ENCODE results near the gene RUNX1.
"Not testable (repeated sequence)": the region's sequence is repeated elsewhere in the genome, so short reads cannot be mapped to it uniquely, and the experiment has no call there.

The RUNX1 gene

GRCh38 chr21:34952701-34953100 lies 96.4 kb downstream of the RUNX1 start:
- H3K4me1 ChIP-seq (ENCODE audit: control insufficient read depth, low read depth, low read length): no peaks in the 10 kb centered on the region
- H3K56ac ChIP-seq (ENCODE audit: low read length): no peak overlapping the region
- H3K23ac ChIP-seq (ENCODE audit: low read length): no peak overlapping the region
- WGBS (ENCODE audit: extremely low coverage, insufficient coverage, low lambda C conversion rate): no CpG with 5 or more reads among the region's 1 CpG
- H3K9ac ChIP-seq (ENCODE audit: low read length): no peak overlapping the region
- H3K27ac ChIP-seq (ENCODE audit: low read depth, low read length): no peak overlapping the region
- H3K4ac ChIP-seq (ENCODE audit: low read depth, low read length): no peak overlapping the region
- no peak for DNase-seq
- no peak overlapping the region for H4K8ac ChIP-seq (ENCODE audit: low read depth, low read length)
- H2BK15ac ChIP-seq (replicated peaks; ENCODE audit: low read depth): no peak overlapping the region
- no peak overlapping the region for H4K5ac ChIP-seq (ENCODE audit: low read length)
- H2BK5ac ChIP-seq (ENCODE audit: low read length): no peak overlapping the region
- H3K36me3 ChIP-seq (ENCODE audit: control insufficient read depth, insufficient read depth, low read length): no peaks in the 10 kb centered on the region
- H3K4me3 ChIP-seq (ENCODE audit: low read length): no peak overlapping the region
- H3K4me2 ChIP-seq (ENCODE audit: low read length): no peak overlapping the region
- no peak overlapping the region for H2BK120ac ChIP-seq (ENCODE audit: low read depth, low read length)
- H3K79me1 ChIP-seq (ENCODE audit: low read length): no peaks in the 10 kb centered on the region
- no peaks in the 10 kb centered on the region for H3K79me2 ChIP-seq (ENCODE audit: control insufficient read depth, insufficient read depth, low read length)
- no peak overlapping the region for H3K18ac ChIP-seq (ENCODE audit: low read length)
- H2AK5ac ChIP-seq (ENCODE audit: low read length): no peak overlapping the region
- no peaks in the 10 kb centered on the region for H3K27me3 ChIP-seq (ENCODE audit: insufficient read depth, low read length, poor library complexity)

- not testable (repeated sequence) for H4K5ac ChIP-seq (ENCODE audit: low read length); H2BK120ac ChIP-seq (ENCODE audit: low read depth, low read length); H2BK15ac ChIP-seq (replicated peaks; ENCODE audit: low read depth); H3K4me3 ChIP-seq (ENCODE audit: low read length); H3K36me3 ChIP-seq (ENCODE audit: control insufficient read depth, insufficient read depth, low read length); H3K79me2 ChIP-seq (ENCODE audit: control insufficient read depth, insufficient read depth, low read length); H3K79me1 ChIP-seq (ENCODE audit: low read length); H2AK5ac ChIP-seq (ENCODE audit: low read length); H3K27me3 ChIP-seq (ENCODE audit: insufficient read depth, low read length, poor library complexity); H4K8ac ChIP-seq (ENCODE audit: low read depth, low read length); H3K4me1 ChIP-seq (ENCODE audit: control insufficient read depth, low read depth, low read length); H3K4me2 ChIP-seq (ENCODE audit: low read length); H3K9ac ChIP-seq (ENCODE audit: low read length); DNase-seq; H3K4ac ChIP-seq (ENCODE audit: low read depth, low read length); H3K23ac ChIP-seq (ENCODE audit: low read length); H3K27ac ChIP-seq (ENCODE audit: low read depth, low read length); H3K56ac ChIP-seq (ENCODE audit: low read length); H3K18ac ChIP-seq (ENCODE audit: low read length); H2BK5ac ChIP-seq (ENCODE audit: low read length)
- no CpG with 5 or more reads among the region's 4 CpGs for WGBS (ENCODE audit: extremely low coverage, insufficient coverage, low lambda C conversion rate)
Measured at GRCh38 chr21:34951868-34952267, 97.2 kb downstream of the RUNX1 start.

GRCh38 chr21:34950980-34951379 lies 98.1 kb downstream of the RUNX1 start:
- Histone ChIP-seq H3K27ac (ENCODE audit: low read depth, low read length) (no peak overlapping the region), H2BK5ac (ENCODE audit: low read length) (no peak overlapping the region), H2BK15ac (replicated peaks; ENCODE audit: low read depth) (no peak overlapping the region), H3K4me3 (ENCODE audit: low read length) (no peak overlapping the region), H2BK120ac (ENCODE audit: low read depth, low read length) (no peak overlapping the region), H3K27me3 (ENCODE audit: insufficient read depth, low read length, poor library complexity) (no peaks in the 10 kb centered on the region), H3K9ac (ENCODE audit: low read length) (no peak overlapping the region), H4K5ac (ENCODE audit: low read length) (no peak overlapping the region), H3K79me2 (ENCODE audit: control insufficient read depth, insufficient read depth, low read length) (no peaks in the 10 kb centered on the region), H3K36me3 (ENCODE audit: control insufficient read depth, insufficient read depth, low read length) (no peaks in the 10 kb centered on the region), H4K8ac (ENCODE audit: low read depth, low read length) (no peak overlapping the region), H3K4me1 (ENCODE audit: control insufficient read depth, low read depth, low read length) (no peaks in the 10 kb centered on the region), H2AK5ac (ENCODE audit: low read length) (no peak overlapping the region), H3K18ac (ENCODE audit: low read length) (no peak overlapping the region), H3K23ac (ENCODE audit: low read length) (no peak overlapping the region), H3K4me2 (ENCODE audit: low read length) (no peak overlapping the region), H3K56ac (ENCODE audit: low read length) (no peak overlapping the region), H3K79me1 (ENCODE audit: low read length) (no peaks in the 10 kb centered on the region), H3K4ac (ENCODE audit: low read depth, low read length) (no peak overlapping the region)
- DNase-seq: no peak
- WGBS (ENCODE audit: extremely low coverage, insufficient coverage, low lambda C conversion rate): no CpG with 5 or more reads among the region's 4 CpGs

- Histone ChIP-seq H4K8ac (ENCODE audit: low read depth, low read length) (no peak overlapping the region), H3K79me1 (ENCODE audit: low read length) (no peaks in the 10 kb centered on the region), H2BK120ac (ENCODE audit: low read depth, low read length) (no peak overlapping the region), H3K4ac (ENCODE audit: low read depth, low read length) (no peak overlapping the region), H3K4me3 (ENCODE audit: low read length) (no peak overlapping the region), H3K79me2 (ENCODE audit: control insufficient read depth, insufficient read depth, low read length) (no peaks in the 10 kb centered on the region), H3K4me1 (ENCODE audit: control insufficient read depth, low read depth, low read length) (no peaks in the 10 kb centered on the region), H2BK5ac (ENCODE audit: low read length) (no peak overlapping the region), H3K18ac (ENCODE audit: low read length) (no peak overlapping the region), H3K4me2 (ENCODE audit: low read length) (no peak overlapping the region), H2AK5ac (ENCODE audit: low read length) (no peak overlapping the region), H3K9ac (ENCODE audit: low read length) (no peak overlapping the region), H3K27ac (ENCODE audit: low read depth, low read length) (no peak overlapping the region), H4K5ac (ENCODE audit: low read length) (no peak overlapping the region), H3K56ac (ENCODE audit: low read length) (no peak overlapping the region), H3K27me3 (ENCODE audit: insufficient read depth, low read length, poor library complexity) (no peaks in the 10 kb centered on the region), H3K36me3 (ENCODE audit: control insufficient read depth, insufficient read depth, low read length) (no peaks in the 10 kb centered on the region), H3K23ac (ENCODE audit: low read length) (no peak overlapping the region), H2BK15ac (replicated peaks; ENCODE audit: low read depth) (no peak overlapping the region)
- WGBS (ENCODE audit: extremely low coverage, insufficient coverage, low lambda C conversion rate): no CpG with 5 or more reads among the region's 10 CpGs
- DNase-seq: no peak
Measured at GRCh38 chr21:34949499-34949898, 99.6 kb downstream of the RUNX1 start.

GRCh38 chr21:34949030-34949429 lies 100.1 kb downstream of the RUNX1 start:
- H3K27me3 ChIP-seq (ENCODE audit: insufficient read depth, low read length, poor library complexity): no peaks in the 10 kb centered on the region
- H3K79me1 ChIP-seq (ENCODE audit: low read length): no peaks in the 10 kb centered on the region
- H3K56ac ChIP-seq (ENCODE audit: low read length): no peak overlapping the region
- H3K4ac ChIP-seq (ENCODE audit: low read depth, low read length): no peak overlapping the region
- no peak overlapping the region for H2BK5ac ChIP-seq (ENCODE audit: low read length)
- DNase-seq: no peak
- no peak overlapping the region for H3K4me2 ChIP-seq (ENCODE audit: low read length)
- H3K36me3 ChIP-seq (ENCODE audit: control insufficient read depth, insufficient read depth, low read length): no peaks in the 10 kb centered on the region
- H2BK120ac ChIP-seq (ENCODE audit: low read depth, low read length): no peak overlapping the region
- H3K23ac ChIP-seq (ENCODE audit: low read length): no peak overlapping the region
- no CpG with 5 or more reads among the region's 4 CpGs for WGBS (ENCODE audit: extremely low coverage, insufficient coverage, low lambda C conversion rate)
- H2AK5ac ChIP-seq (ENCODE audit: low read length): no peak overlapping the region
- H2BK15ac ChIP-seq (replicated peaks; ENCODE audit: low read depth): no peak overlapping the region
- no peak overlapping the region for H3K27ac ChIP-seq (ENCODE audit: low read depth, low read length)
- H3K4me3 ChIP-seq (ENCODE audit: low read length): no peak overlapping the region
- H3K9ac ChIP-seq (ENCODE audit: low read length): no peak overlapping the region
- no peak overlapping the region for H3K18ac ChIP-seq (ENCODE audit: low read length)
- H4K8ac ChIP-seq (ENCODE audit: low read depth, low read length): no peak overlapping the region
- H3K4me1 ChIP-seq (ENCODE audit: control insufficient read depth, low read depth, low read length): no peaks in the 10 kb centered on the region
- no peaks in the 10 kb centered on the region for H3K79me2 ChIP-seq (ENCODE audit: control insufficient read depth, insufficient read depth, low read length)
- H4K5ac ChIP-seq (ENCODE audit: low read length): no peak overlapping the region

GRCh38 chr21:34948157-34948556 lies 100.9 kb downstream of the RUNX1 start:
- H2AK5ac ChIP-seq (ENCODE audit: low read length): no peak overlapping the region
- no CpG with 5 or more reads among the region's 5 CpGs for WGBS (ENCODE audit: extremely low coverage, insufficient coverage, low lambda C conversion rate)
- H4K5ac ChIP-seq (ENCODE audit: low read length): no peak overlapping the region
- no peak overlapping the region for H3K27ac ChIP-seq (ENCODE audit: low read depth, low read length)
- H2BK120ac ChIP-seq (ENCODE audit: low read depth, low read length): no peak overlapping the region
- no peaks in the 10 kb centered on the region for H3K36me3 ChIP-seq (ENCODE audit: control insufficient read depth, insufficient read depth, low read length)
- H3K79me2 ChIP-seq (ENCODE audit: control insufficient read depth, insufficient read depth, low read length): no peaks in the 10 kb centered on the region
- no peak overlapping the region for H3K23ac ChIP-seq (ENCODE audit: low read length)
- no peak overlapping the region for H3K4me2 ChIP-seq (ENCODE audit: low read length)
- no peak overlapping the region for H2BK5ac ChIP-seq (ENCODE audit: low read length)
- H3K4ac ChIP-seq (ENCODE audit: low read depth, low read length): no peak overlapping the region
- no peak overlapping the region for H3K4me3 ChIP-seq (ENCODE audit: low read length)
- DNase-seq: no peak
- H3K9ac ChIP-seq (ENCODE audit: low read length): no peak overlapping the region
- no peak overlapping the region for H2BK15ac ChIP-seq (replicated peaks; ENCODE audit: low read depth)
- no peak overlapping the region for H4K8ac ChIP-seq (ENCODE audit: low read depth, low read length)
- no peaks in the 10 kb centered on the region for H3K79me1 ChIP-seq (ENCODE audit: low read length)
- H3K18ac ChIP-seq (ENCODE audit: low read length): no peak overlapping the region
- no peaks in the 10 kb centered on the region for H3K4me1 ChIP-seq (ENCODE audit: control insufficient read depth, low read depth, low read length)
- no peaks in the 10 kb centered on the region for H3K27me3 ChIP-seq (ENCODE audit: insufficient read depth, low read length, poor library complexity)
- no peak overlapping the region for H3K56ac ChIP-seq (ENCODE audit: low read length)
